NB4 (cell line): Measurements from ENCODE around the gene GNA15.

ENCODE experiments used
- MYC ChIP-seq: IDR thresholded peaks from 2 replicates; pipeline ENCODE4 v1.6.1; 2011; ENCODE audit warnings: low read depth, low read length
- POLR2A ChIP-seq: IDR thresholded peaks from 2 replicates; pipeline ENCODE4 v1.6.1; 2011; ENCODE audit warnings: mild to moderate bottlenecking; ENCODE audit not compliant: insufficient read length; ENCODE audit errors: extremely low read depth
- TF ChIP-seq, protein P1 (sequence below): IDR thresholded peaks from one replicate; pipeline ENCODE4 v1.5.1; 2012; ENCODE audit warnings: low read depth, low read length

DNA sequence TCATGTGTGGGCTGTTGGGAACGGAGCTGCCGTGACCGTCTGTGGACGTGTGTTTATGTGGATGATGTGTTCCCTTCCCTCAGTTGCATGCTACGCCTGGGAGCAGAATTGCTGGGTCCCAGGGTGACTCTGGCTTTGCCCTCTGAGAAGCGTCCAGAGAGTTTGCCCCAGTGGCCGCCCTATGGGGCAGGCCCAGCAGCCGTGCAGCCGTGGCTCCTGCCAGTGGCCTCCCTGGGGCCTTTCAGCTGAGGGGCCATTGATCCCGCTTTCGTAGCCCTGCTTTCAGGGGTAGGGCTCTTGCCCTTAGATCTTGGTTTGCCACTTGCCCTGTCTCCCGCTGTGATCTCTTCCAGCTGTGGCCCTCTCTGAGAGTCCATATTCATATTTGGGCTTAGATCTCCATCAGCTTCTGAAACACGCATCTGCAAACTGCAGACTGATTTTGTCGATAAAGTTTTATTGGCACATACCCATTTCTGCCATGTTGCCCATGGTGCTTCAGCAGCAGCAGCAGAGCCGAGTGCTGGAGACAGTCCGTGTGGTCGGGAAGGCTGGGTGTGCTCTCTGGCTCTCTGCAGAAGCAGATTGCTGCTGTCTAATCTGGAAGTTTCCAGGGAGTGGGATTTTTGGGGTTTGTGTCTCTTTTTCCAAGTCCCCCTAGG, 24.1 kb upstream of the GNA15 start:
- TF ChIP-seq, protein P1, sequence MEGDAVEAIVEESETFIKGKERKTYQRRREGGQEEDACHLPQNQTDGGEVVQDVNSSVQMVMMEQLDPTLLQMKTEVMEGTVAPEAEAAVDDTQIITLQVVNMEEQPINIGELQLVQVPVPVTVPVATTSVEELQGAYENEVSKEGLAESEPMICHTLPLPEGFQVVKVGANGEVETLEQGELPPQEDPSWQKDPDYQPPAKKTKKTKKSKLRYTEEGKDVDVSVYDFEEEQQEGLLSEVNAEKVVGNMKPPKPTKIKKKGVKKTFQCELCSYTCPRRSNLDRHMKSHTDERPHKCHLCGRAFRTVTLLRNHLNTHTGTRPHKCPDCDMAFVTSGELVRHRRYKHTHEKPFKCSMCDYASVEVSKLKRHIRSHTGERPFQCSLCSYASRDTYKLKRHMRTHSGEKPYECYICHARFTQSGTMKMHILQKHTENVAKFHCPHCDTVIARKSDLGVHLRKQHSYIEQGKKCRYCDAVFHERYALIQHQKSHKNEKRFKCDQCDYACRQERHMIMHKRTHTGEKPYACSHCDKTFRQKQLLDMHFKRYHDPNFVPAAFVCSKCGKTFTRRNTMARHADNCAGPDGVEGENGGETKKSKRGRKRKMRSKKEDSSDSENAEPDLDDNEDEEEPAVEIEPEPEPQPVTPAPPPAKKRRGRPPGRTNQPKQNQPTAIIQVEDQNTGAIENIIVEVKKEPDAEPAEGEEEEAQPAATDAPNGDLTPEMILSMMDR = no peak
- TF ChIP-seq POLR2A (no peak), MYC (no peak)
